WTC11 (cell line): ENCODE measurements around the gene STX18. TPM values are rescaled to one million over a fixed set of nuclear protein-coding genes. Genes with fewer than 3 reads are reported as not detected.

Experiments
- ATAC-seq: fragments of 200-7000 bp; cut with Tn5 transposase; 2 replicates; pipeline ENCODE4 v1.10.0; 2021; ENCODE audit warnings: mild to moderate bottlenecking, moderate library complexity
- CTCF ChIA-PET: fragments of 300-600 bp; sonication (Branson Sonifier 250); formaldehyde crosslinking; loops from one replicate; lab custom pipeline; 2021; ENCODE audit warnings: antibody characterized with exemption; lab: Charles Lee
- POLR2A ChIA-PET: fragments of 350-600 bp; sonication (Branson Sonifier 250); formaldehyde crosslinking; loops from one replicate; lab custom pipeline; 2021; ENCODE audit warnings: antibody characterized with exemption; lab: Charles Lee
- DNase-seq: peaks from one replicate; pipeline ENCODE4 v3.0.0; 2021; ENCODE audit warnings: low spot score
- H3K27ac Mint-ChIP-seq: 2 replicates; pipeline ENCODE4 v1.8.0; 2021; ENCODE audit warnings: mixed read lengths
- H3K27me3 Mint-ChIP-seq: 2 replicates; pipeline ENCODE4 v1.8.0; 2021; ENCODE audit warnings: low read depth, mild to moderate bottlenecking, moderate library complexity, mixed read lengths
- H3K36me3 Mint-ChIP-seq: 2 replicates; pipeline ENCODE4 v1.8.0; 2021; ENCODE audit warnings: mixed read lengths
- H3K4me1 Mint-ChIP-seq: 2 replicates; pipeline ENCODE4 v1.8.0; 2022; ENCODE audit warnings: mixed read lengths
- H3K4me3 Mint-ChIP-seq: 2 replicates; pipeline ENCODE4 v1.8.0; 2021; ENCODE audit warnings: mild to moderate bottlenecking, moderate library complexity, mixed read lengths
- H3K9me3 Mint-ChIP-seq: 2 replicates; pipeline ENCODE4 v1.8.0; 2021; ENCODE audit warnings: mixed read lengths
- ATF6 ChIP-seq: sonication (generic); formaldehyde crosslinking; IDR thresholded peaks from 2 replicates; pipeline ENCODE4 v1.8.1; 2023; ENCODE audit warnings: mild to moderate bottlenecking, missing genetic modification reagents
- CBFB ChIP-seq: sonication (generic); formaldehyde crosslinking; IDR thresholded peaks from 2 replicates; pipeline ENCODE4 v1.8.1; 2022; ENCODE audit warnings: mild to moderate bottlenecking, low read depth, missing genetic modification reagents
- ERG ChIP-seq: fragments of 250-450 bp; sonication (Bioruptor Pico); IDR thresholded peaks from 2 replicates; pipeline ENCODE4 v1.8.0; 2021; ENCODE audit warnings: mild to moderate bottlenecking
- FOXP1 ChIP-seq: sonication (generic); formaldehyde crosslinking; IDR thresholded peaks from 2 replicates; pipeline ENCODE4 v1.8.0; 2022; ENCODE audit warnings: missing genetic modification reagents, mild to moderate bottlenecking, moderate library complexity, borderline replicate concordance
- IRF2 ChIP-seq: sonication (generic); formaldehyde crosslinking; IDR thresholded peaks from 2 replicates; pipeline ENCODE4 v1.8.0; 2022; ENCODE audit warnings: low read depth, missing genetic modification reagents, borderline replicate concordance
- NR3C1 ChIP-seq: sonication (generic); formaldehyde crosslinking; conservative IDR thresholded peaks from 2 replicates; pipeline ENCODE4 v1.8.1; 2023; ENCODE audit warnings: low read depth, mild to moderate bottlenecking, missing genetic modification reagents
- RORB ChIP-seq: fragments of 250-450 bp; sonication (Bioruptor Pico); IDR thresholded peaks from 2 replicates; pipeline ENCODE4 v1.9.0; 2021; ENCODE audit warnings: mild to moderate bottlenecking
- SP1 ChIP-seq: sonication (generic); formaldehyde crosslinking; conservative IDR thresholded peaks from 2 replicates; pipeline ENCODE4 v1.8.1; 2022; ENCODE audit warnings: missing genetic modification reagents
- ZNF232 ChIP-seq: sonication (generic); formaldehyde crosslinking; IDR thresholded peaks from 2 replicates; pipeline ENCODE4 v1.8.0; 2022; ENCODE audit warnings: mild to moderate bottlenecking, missing genetic modification reagents
- ZNF512 ChIP-seq: sonication (generic); formaldehyde crosslinking; IDR thresholded peaks from 2 replicates; pipeline ENCODE4 v1.8.1; 2022; ENCODE audit warnings: missing genetic modification reagents, borderline replicate concordance
- ZNF671 ChIP-seq: fragments of 250-450 bp; sonication (Bioruptor Pico); IDR thresholded peaks from 2 replicates; pipeline ENCODE4 v1.8.0; 2021; ENCODE audit warnings: mild to moderate bottlenecking
- total RNA-seq: library from RNA; stranded (reverse); gene quantifications from 3 replicates; pipeline ENCODE4 v1.2.3, GENCODE V29; 2021
- TF ChIP-seq, protein P1 (sequence below): fragments of 250-450 bp; sonication (Bioruptor Pico); IDR thresholded peaks from 2 replicates; pipeline ENCODE4 v2.1.2; 2022; ENCODE audit warnings: mild to moderate bottlenecking, moderate library complexity
- TF ChIP-seq, protein P2 (sequence below): sonication (generic); formaldehyde crosslinking; conservative IDR thresholded peaks from 2 replicates; pipeline ENCODE4 v1.8.1; 2023; ENCODE audit warnings: mild to moderate bottlenecking, low read depth, missing genetic modification reagents, moderate library complexity
- TF ChIP-seq, protein P3 (sequence below): sonication (generic); formaldehyde crosslinking; IDR thresholded peaks from 2 replicates; pipeline ENCODE4 v1.8.1; 2023; ENCODE audit warnings: mild to moderate bottlenecking, moderate library complexity, missing genetic modification reagents

The STX18 gene
- total RNA-seq, 1 experiment from 2014 or later, result 16.9 TPM

DNA sequence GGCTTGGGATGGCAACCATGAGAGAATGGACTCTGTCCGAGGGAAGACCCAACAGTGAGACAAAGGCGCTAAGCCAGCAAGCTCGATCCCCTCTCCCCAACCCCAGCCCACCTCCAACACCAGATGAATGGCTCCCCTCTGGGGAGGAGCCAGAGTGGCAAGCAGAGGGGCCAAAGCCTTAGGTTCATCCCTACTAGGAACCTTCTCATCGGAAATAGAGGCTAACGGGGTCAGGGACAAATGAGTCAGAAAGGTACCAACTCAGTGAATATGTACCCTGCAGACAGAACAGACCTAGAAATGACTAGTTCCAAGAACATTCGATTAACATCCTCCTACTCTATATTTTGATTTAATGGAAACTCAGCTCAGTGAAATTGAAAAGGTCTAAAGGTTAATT lies 81.1 kb downstream of the STX18 start (continued):
- TF ChIP-seq ZNF512 (CRISPR knock-in tag), result no peak
- TF ChIP-seq, protein P1, sequence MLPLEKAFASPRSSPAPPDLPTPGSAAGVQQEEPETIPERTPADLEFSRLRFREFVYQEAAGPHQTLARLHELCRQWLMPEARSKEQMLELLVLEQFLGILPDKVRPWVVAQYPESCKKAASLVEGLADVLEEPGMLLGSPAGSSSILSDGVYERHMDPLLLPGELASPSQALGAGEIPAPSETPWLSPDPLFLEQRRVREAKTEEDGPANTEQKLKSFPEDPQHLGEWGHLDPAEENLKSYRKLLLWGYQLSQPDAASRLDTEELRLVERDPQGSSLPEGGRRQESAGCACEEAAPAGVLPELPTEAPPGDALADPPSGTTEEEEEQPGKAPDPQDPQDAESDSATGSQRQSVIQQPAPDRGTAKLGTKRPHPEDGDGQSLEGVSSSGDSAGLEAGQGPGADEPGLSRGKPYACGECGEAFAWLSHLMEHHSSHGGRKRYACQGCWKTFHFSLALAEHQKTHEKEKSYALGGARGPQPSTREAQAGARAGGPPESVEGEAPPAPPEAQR (CRISPR knock-in tag), result no peak
- no peak for TF ChIP-seq ZNF232 (CRISPR knock-in tag)
- TF ChIP-seq ATF6 (CRISPR knock-in tag), result no peak
- no peak for TF ChIP-seq IRF2 (CRISPR knock-in tag)
- no peak for TF ChIP-seq ZNF671 (CRISPR knock-in tag)
- TF ChIP-seq, protein P2, sequence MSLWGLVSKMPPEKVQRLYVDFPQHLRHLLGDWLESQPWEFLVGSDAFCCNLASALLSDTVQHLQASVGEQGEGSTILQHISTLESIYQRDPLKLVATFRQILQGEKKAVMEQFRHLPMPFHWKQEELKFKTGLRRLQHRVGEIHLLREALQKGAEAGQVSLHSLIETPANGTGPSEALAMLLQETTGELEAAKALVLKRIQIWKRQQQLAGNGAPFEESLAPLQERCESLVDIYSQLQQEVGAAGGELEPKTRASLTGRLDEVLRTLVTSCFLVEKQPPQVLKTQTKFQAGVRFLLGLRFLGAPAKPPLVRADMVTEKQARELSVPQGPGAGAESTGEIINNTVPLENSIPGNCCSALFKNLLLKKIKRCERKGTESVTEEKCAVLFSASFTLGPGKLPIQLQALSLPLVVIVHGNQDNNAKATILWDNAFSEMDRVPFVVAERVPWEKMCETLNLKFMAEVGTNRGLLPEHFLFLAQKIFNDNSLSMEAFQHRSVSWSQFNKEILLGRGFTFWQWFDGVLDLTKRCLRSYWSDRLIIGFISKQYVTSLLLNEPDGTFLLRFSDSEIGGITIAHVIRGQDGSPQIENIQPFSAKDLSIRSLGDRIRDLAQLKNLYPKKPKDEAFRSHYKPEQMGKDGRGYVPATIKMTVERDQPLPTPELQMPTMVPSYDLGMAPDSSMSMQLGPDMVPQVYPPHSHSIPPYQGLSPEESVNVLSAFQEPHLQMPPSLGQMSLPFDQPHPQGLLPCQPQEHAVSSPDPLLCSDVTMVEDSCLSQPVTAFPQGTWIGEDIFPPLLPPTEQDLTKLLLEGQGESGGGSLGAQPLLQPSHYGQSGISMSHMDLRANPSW (CRISPR knock-in tag), result no peak
- TF ChIP-seq CBFB (CRISPR knock-in tag), result no peak
- TF ChIP-seq ERG (CRISPR knock-in tag), result no peak
- TF ChIP-seq, protein P3, sequence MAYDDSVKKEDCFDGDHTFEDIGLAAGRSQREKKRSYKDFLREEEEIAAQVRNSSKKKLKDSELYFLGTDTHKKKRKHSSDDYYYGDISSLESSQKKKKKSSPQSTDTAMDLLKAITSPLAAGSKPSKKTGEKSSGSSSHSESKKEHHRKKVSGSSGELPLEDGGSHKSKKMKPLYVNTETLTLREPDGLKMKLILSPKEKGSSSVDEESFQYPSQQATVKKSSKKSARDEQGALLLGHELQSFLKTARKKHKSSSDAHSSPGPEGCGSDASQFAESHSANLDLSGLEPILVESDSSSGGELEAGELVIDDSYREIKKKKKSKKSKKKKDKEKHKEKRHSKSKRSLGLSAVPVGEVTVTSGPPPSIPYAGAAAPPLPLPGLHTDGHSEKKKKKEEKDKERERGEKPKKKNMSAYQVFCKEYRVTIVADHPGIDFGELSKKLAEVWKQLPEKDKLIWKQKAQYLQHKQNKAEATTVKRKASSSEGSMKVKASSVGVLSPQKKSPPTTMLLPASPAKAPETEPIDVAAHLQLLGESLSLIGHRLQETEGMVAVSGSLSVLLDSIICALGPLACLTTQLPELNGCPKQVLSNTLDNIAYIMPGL (CRISPR knock-in tag), result no peak
- no peak for TF ChIP-seq SP1 (CRISPR knock-in tag)
- no peak for TF ChIP-seq NR3C1
- TF ChIP-seq FOXP1 (CRISPR knock-in tag), result no peak

- Mint-ChIP-seq H3K4me1 (peaks cover 74% of the 10 kb centered on the region), H3K27me3 (no peaks in the 10 kb centered on the region), H3K27ac (no peak overlapping the region), H3K4me3 (no peak overlapping the region), H3K9me3 (no peaks in the 10 kb centered on the region), H3K36me3 (peaks cover 2% of the 10 kb centered on the region; the same call in 1 of the 2 replicates)
- ATAC-seq, result no peak
- DNase-seq, result no peak
- CTCF ChIA-PET, result interaction anchor here (0.6 kb wide), 1 partner anchor 302 kb away, joined by 4 read pairs; no protein-coding TSS in a partner anchor
- no peak for TF ChIP-seq RORB
- POLR2A ChIA-PET, result no interaction called here
Measured at GRCh38 chr4:4459181-4459580, 82.7 kb downstream of the STX18 start.
